GM19397 (cell line): ENCODE measurements around the gene LIF.

Experiments used
- ATAC-seq: cut with Tn5 transposase; IDR thresholded peaks from one replicate; pipeline ENCODE4 v1.9.1; 2021; ENCODE audit warnings: mild to moderate bottlenecking, moderate library complexity; ENCODE audit not compliant: unreplicated experiment

The LIF gene

GRCh38 chr22:30265131-30265720, 18.7 kb upstream of the LIF start:
- ATAC-seq = no peak

DNA sequence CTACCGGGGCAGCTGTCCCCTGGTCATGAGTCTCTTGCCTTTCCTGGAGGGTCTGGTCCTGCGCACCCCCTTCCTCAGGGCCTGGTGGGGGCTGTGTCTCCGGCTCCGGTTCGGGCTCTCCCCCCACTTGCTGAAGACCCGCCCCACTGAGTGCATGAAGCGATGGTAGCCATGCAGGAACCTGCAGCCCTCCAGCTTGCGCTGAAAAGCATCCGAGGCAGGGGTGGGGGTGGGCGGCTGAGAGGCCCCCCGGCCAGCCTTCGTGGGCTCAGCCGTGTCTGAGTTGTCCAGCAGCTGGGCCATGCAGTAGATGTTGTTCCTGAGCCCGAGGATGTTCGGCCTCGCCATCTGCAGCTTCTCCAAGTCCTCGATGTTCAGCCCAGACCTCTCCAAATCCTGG, 17.3 kb upstream of the LIF start:
- no peak for ATAC-seq

GRCh38 chr22:30262917-30263741, 16.6 kb upstream of the LIF start:
- ATAC-seq = no peak

DNA sequence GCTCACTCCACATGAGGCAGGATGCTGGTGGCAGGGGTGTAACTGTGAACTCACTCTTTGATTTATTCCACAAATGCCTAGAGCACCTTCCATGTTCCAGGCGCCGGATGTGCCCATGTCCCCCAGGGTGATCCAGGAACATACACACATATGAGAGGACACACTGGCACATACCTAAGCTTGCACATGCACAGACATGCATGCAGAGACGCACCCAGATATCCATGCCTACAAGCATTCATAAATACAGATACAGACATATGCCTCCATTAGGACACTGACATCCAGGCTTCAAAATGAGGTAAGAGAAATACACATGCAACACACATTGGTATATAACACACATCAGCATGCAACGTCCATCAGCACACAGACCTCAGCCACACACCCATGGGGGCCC, 15.6 kb upstream of the LIF start:
- no peak for ATAC-seq

- no peak for ATAC-seq
Measured at GRCh38 chr22:30261134-30261533, 14.6 kb upstream of the LIF start.

DNA sequence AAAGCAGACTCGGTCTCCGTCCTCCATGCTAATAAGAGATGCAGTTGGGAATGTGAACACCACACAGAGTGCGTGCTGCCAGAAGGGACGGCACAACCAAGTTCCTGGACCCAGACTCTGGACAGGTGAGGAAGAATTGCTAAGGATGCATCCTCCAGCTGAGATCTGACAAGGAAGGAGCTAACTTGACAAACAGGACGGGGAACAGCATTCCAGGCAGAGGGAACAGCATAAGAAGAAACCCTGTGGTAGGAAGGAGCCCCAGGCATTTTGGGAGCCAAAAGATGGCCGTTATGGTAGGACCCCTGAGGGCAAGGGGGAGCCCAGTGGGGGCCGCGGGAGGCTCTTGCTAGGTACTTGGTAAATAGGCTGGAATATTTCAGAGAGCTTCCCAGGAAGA, 14.1 kb upstream of the LIF start:
- no peak for ATAC-seq

- no peak for ATAC-seq
Measured at GRCh38 chr22:30260276-30260675, 13.7 kb upstream of the LIF start.

DNA sequence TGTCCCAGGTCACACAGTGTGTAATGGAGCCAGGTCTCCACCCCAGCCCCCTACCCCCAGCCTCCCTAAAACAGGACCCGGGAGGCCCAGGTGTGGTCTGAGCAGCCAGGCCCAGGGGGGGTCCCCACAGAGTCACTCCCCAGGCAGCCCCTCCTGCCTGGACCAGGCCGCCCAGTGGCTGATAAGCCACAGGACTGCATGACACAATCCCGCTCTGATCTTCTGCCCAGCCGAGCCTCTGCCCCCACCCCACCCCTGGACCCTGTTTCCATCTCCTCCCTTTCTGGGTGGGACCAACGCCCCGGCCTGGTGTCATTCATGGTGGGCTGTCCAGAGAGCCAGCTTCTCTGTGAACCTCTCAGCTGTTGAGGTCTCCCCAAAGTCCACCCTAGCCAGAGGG, 7.8 kb upstream of the LIF start:
- no peak for ATAC-seq

- ATAC-seq = no peak
Measured at GRCh38 chr22:30253205-30253852, 6.8 kb upstream of the LIF start.

GRCh38 chr22:30252411-30253204, 6.0 kb upstream of the LIF start:
- no peak for ATAC-seq

DNA sequence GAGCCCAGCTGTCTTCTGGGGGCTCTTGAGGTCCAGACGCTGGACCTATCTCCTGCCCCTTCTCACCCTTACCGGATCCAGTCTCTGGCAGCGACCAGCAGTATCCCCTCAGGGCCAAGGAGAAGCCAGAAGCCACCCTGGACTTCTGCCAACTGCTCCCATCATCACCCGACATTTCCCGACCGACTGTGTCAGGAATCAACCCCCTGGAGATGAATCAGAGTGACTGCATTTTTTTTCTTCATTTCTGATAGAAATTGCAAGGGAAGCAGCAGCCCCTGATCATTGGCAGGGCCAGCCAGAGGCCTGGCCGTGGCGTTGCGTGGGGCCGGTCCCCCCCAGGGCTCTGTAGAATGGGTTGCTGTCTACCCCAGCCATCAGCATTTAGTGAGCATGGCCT, 5.2 kb upstream of the LIF start:
- no peak for ATAC-seq

- ATAC-seq = no peak
Measured at GRCh38 chr22:30250661-30251267, 4.2 kb upstream of the LIF start.

DNA sequence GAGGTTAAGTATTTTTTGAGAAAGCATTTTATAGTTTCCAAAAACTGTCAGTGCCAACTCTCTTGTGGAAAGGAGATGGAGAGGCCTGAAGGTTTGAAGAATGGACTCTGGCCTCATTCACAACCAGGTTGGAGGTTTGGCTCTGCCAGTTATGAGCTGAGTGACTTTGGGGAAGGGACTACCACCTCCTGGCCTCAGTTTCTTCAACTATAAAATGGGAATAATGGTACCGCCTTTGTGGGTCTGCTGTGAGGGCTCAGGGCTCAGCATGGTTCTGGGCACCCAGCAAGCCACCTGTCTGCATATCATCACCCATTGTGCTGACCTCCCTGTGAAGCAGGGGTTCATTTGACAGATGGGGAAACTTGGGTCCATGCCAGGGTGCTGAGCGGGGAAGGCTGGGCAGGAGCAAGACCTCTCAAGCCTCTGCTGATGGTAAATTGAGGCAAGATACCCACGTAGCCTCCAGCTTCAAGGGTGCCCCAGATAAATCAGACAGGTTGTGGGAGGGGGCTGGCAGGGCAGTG, 3.5 kb upstream of the LIF start:
- no peak for ATAC-seq

GRCh38 chr22:30249049-30250038, 2.8 kb upstream of the LIF start:
- no peak for ATAC-seq

- no peak for ATAC-seq
Measured at GRCh38 chr22:30248484-30248883, 1.9 kb upstream of the LIF start.

DNA sequence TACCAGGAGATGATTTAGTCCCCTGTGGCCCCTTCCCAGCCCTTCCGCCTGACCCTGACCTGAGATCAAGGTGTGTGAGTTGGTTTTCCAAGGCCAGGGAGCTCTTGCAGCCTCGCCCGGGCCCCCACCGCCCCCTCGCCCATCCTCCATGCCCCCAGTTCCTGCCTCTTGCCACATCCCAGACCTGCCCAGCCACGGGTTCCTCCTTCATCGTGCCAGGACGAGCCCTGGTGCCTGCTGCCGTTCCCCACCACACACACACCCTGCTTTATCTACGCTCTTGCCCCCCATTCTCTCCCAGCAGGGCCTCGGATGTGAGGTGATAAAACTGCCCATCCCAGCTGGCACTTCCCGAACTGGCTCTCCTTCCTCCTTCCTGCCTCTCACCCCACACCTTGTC, 1.4 kb upstream of the LIF start:
- ATAC-seq = no peak

DNA sequence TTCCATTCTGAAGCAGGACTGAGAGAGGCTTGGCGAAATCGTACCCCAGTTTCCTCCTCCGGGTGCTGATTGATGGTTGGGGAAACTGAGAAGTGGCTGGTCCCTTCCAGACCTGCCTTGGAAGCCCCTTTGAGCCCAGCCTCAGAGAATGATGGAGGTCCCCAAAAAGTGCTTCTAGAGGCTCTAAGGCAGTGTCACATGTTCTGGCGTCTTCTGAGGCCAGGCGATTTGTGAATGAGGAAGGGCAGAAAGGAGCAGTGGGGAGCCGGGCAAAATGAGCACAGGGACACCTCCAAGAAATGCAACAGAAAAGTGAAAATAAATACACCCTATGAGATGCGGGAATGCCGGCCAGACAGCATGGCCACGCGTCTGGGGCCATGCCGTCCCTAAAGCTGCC, 1.0 kb upstream of the LIF start:
- ATAC-seq = no peak

DNA sequence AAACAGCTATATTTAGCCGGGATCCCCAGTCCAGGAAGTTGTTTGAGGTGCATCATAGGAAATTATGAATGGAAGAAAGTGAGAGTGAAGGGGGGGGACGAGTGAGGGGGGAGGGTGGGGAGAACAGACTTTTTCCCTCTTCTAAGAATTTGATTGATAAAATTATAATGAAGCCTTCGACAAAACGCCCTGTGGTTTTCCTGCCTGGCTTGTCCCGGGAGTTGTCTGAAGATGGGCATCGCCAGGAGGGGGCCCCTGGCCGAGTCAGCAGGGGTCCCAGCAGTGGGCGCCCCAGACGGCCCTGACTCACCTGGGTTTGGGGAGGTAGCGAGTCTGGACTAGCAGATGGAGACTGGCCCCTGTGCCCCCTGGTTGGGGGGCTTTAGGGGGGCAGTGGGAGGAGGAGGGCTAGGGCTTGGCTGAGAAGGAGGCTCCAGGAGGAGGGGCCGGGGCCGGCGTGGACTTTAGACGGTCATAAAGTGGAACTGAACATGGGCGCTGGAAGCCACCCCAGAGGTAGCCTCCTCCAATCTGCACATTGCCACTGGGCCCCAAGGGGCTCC, 336 bp upstream of the LIF start:
- no peak for ATAC-seq
